ENCODE data around the gene DLX3.

DNA sequence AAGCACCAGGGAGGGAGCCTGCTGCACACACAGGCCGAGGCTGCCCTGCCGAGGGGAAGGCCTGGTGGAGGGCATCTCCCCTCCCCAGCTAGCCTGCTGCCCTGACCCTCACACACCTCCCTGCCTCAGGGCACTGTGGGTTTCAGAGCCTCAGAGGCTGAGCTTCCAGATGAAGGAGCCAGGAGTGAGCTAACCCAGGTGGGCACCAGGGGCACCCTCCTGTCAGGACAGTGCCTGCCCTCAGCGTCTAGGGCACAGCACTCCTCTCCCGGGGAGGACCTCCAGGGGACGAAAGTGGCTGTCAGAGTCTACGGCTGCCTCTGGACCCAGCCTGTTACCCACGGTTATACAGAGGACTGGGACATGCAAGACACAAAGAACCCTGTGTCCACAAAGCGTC lies 48.8 kb downstream of the DLX3 start:
- TF ChIP-seq, protein P1, sequence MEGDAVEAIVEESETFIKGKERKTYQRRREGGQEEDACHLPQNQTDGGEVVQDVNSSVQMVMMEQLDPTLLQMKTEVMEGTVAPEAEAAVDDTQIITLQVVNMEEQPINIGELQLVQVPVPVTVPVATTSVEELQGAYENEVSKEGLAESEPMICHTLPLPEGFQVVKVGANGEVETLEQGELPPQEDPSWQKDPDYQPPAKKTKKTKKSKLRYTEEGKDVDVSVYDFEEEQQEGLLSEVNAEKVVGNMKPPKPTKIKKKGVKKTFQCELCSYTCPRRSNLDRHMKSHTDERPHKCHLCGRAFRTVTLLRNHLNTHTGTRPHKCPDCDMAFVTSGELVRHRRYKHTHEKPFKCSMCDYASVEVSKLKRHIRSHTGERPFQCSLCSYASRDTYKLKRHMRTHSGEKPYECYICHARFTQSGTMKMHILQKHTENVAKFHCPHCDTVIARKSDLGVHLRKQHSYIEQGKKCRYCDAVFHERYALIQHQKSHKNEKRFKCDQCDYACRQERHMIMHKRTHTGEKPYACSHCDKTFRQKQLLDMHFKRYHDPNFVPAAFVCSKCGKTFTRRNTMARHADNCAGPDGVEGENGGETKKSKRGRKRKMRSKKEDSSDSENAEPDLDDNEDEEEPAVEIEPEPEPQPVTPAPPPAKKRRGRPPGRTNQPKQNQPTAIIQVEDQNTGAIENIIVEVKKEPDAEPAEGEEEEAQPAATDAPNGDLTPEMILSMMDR (conservative IDR thresholded peaks at IDR 0.05; ENCODE audit: low read length): no peak
- no peak for TF ChIP-seq EZH2phosphoT487 (IDR thresholded peaks at IDR 0.05; ENCODE audit: borderline replicate concordance, low read depth, low read length)
